ENCODE data around the gene PIP5KL1. TPM values are rescaled to one million over a fixed set of nuclear protein-coding genes. Genes with fewer than 3 reads are reported as not detected.

Gene PIP5KL1
- total RNA-seq, 2 donors from 2014 or later, result 0.85 to 0.89 TPM

DNA sequence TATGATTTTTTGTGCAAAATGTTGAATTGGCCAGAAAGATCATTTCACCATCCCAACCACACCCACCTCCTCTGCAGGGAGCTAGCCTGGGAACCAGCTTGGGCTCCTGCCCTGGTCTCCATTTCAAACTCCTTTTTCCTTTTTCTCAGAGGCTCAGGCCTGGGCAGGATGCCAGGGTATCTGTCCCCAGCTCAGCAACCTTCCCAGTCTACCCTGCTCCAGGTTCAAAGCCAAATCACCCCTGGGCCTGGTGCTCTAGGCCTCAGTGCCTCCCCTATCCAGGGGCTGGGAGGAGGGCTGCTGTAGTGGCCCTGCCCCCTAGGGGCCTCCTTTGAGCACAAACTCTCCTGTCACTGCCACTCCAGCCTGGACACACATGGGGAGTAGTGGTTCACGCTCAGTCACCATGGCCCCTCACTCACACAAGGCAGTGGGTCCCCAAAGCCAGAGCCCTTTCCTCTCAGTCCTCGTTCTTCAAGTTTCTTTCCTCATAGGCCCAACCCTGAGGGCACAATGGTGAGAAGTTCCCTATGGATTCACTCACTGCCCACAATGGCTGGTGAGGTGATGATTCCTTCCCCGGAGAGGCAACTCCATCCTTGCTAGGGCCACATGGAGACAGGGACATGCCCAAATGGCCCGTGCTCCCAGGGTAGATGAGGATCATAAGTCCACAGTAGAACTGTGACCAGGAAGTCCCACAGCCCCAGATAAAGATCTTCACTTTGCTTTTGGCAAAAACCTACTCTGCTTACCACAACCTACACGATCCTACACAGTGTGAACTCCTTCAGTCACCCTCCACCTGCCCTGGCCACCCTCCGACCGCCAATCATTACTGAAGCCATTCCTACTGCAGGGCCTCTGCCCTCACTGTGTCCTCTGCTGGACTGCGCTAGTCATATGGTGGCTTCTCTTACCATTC lies 12.1 kb downstream of the PIP5KL1 start:
- DNase-seq, result peak; percentile 53
- H3K27ac ChIP-seq, result peak overlapping the region; percentile 47
- H3K9me3 ChIP-seq, result no peaks in the 10 kb centered on the region
- H3K9ac ChIP-seq (ENCODE audit: low read depth in 2 of 2, low read length in 2 of 2), result peak overlapping the region; percentile 8 to 35
- intact Hi-C loops (cut with DNase I), result loop anchor here (5.0 kb wide), 1 partner anchor 131 kb away; the partner anchor contains the start of gene CDK9
- H3K4me1 ChIP-seq, result peaks cover 35% of the 10 kb centered on the region
- no peaks in the 10 kb centered on the region for H3K27me3 ChIP-seq
- H3K36me3 ChIP-seq, result no peaks in the 10 kb centered on the region
- no peak overlapping the region for H3K4me3 ChIP-seq
- no peak for TF ChIP-seq CTCF (IDR thresholded peaks at IDR 0.05)

DNA sequence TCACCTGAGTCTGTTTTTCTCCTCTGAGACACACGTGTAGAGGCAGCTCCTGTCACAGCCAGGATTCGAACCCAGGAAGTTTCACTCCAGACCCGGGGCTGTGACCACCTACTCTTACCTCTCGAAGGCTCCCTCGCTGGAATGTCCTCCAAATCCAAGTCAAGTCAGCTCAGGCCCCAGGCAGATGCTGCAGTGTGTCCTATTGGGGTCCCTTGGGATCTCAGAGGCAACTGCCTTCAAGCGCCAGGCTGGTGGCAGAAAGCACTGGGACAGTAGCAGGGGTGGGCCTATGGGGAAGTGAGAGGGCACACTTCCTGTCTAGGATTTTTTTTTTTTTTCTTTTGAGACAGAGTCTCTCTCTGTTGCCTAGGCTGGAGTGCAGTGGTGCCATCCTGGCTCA lies 13.0 kb downstream of the PIP5KL1 start:
- H3K27me3 ChIP-seq, result no peaks in the 10 kb centered on the region
- peak overlapping the region; percentile 16 for H3K27ac ChIP-seq
- TF ChIP-seq CTCF (IDR thresholded peaks at IDR 0.05), result no peak
- peak overlapping the region in 1 of 2 donors; percentile 1 for H3K9ac ChIP-seq (ENCODE audit: low read depth in 2 of 2, low read length in 2 of 2)
- DNase-seq, result no peak
- intact Hi-C loops (cut with DNase I), result loop anchor here (2.0 to 5.0 kb wide), 2 partner anchors 47 to 130 kb away; partner anchors contain the start of gene CDK9
- H3K36me3 ChIP-seq, result no peaks in the 10 kb centered on the region
- no peak overlapping the region for H3K4me3 ChIP-seq
- peaks cover 35% of the 10 kb centered on the region for H3K4me1 ChIP-seq
- H3K9me3 ChIP-seq, result no peaks in the 10 kb centered on the region

GRCh38 chr9:127916720-127917581 lies 13.6 kb downstream of the PIP5KL1 start, which contains the start of gene ST6GALNAC4:
Gene ST6GALNAC4, minus strand, starts transcription at chr9:127917041. Its CDS starts 622 bp downstream, at chr9:127916419.
- intact Hi-C loops (cut with DNase I), result loop anchor here (2.0 to 5.0 kb wide), 2 partner anchors 46 to 130 kb away; partner anchors contain the start of gene CDK9
- Histone ChIP-seq H3K27ac (peak within 1 kb of the TSS; percentile 57), H3K36me3 (no peaks in the 10 kb centered on the region), H3K4me1 (peaks cover 35% of the 10 kb centered on the region), H3K4me3 (peak within 1 kb of the TSS; percentile 59), H3K9me3 (no peaks in the 10 kb centered on the region), H3K9ac (ENCODE audit: low read depth in 2 of 2, low read length in 2 of 2) (peak within 1 kb of the TSS; percentile 36 to 82), H3K27me3 (no peaks in the 10 kb centered on the region)
- peak; percentile 97 for DNase-seq
- TF ChIP-seq CTCF (IDR thresholded peaks at IDR 0.05), result no peak

DNA sequence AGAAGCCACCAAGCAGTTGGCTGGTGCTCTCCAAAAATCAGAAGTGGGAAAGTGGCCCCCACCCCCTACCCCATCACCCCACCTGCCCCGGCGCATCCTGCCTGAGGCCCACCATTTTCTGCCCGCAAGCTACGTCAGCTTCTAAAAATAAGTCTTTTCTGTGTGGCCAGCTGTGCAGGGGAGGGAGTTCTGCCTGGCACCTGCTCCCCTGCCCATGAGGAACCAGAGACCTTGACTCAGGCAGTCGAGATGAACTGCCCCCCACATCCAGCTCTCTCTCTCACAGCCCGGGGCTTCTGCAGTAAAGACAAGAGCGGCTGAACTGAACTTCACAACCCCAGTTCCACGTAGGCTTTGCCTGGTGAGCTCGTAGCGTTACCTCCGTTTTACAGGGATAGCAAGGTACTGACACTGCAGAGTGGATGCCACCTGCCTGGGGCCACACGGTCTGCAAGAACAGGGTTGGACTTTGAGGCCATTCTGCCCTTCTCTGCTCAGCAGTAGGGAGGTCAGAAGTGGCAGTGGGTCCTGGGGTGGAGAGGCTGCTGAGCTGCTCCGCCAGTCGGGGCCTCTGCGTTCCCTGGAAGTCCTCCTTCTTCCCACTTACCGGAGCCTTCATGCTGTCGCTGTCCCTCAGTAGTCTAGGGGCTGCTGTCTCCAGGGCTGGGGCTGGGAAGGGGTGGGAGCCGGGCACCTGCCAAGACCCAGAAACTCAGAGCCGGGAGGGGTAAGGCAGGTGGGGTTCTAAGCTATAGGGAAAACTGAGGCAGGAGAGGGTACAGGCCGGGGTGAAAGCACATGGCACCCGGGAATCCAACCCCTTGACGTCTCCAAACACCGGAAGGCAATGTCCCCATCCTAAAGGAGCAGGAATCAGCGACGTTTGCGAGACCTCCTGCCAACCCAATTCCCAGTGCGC lies 14.5 kb downstream of the PIP5KL1 start:
- Histone ChIP-seq H3K4me1 (peaks cover 31% of the 10 kb centered on the region), H3K36me3 (no peaks in the 10 kb centered on the region), H3K9ac (ENCODE audit: low read depth in 2 of 2, low read length in 2 of 2) (peak overlapping the region; percentile 63 to 82), H3K4me3 (peak overlapping the region; percentile 59), H3K9me3 (no peaks in the 10 kb centered on the region), H3K27ac (peak overlapping the region; percentile 57), H3K27me3 (no peaks in the 10 kb centered on the region)
- intact Hi-C loops (cut with DNase I), result loop anchor here (2.0 to 5.0 kb wide), 2 partner anchors 45 to 129 kb away; partner anchors contain the start of gene CDK9
- TF ChIP-seq CTCF (IDR thresholded peaks at IDR 0.05), result no peak
- DNase-seq, result peak; percentile 51

All from colonic mucosa (tissue), 4 donors.